Measurements from ENCODE around the gene FAM174B. TPM values are rescaled to one million over a fixed set of nuclear protein-coding genes. Genes with fewer than 3 reads are reported as not detected.

Gene FAM174B
- total and polyA plus RNA-seq, 2 experiments from 2014 or later = 15.0 to 21.8 TPM

GRCh38 chr15:92597548-92597947 lies 58.0 kb downstream of the FAM174B start:
- Histone ChIP-seq H3K27ac (ENCODE audit: low read depth) (no peak overlapping the region), H3K4me1 (ENCODE audit: insufficient read depth) (no peaks in the 10 kb centered on the region), H4K20me1 (replicated peaks; ENCODE audit: insufficient read depth) (no peaks in the 10 kb centered on the region), H3K4me3 (no peak overlapping the region), H3K27me3 (ENCODE audit: insufficient read depth) (no peaks in the 10 kb centered on the region), H2AFZ (no peak overlapping the region), H3K9me2 (ENCODE audit: insufficient read depth) (peaks cover 5% of the 10 kb centered on the region; the same call in 1 of the 2 replicates), H3K4me2 (no peak overlapping the region), H3K36me3 (ENCODE audit: insufficient read depth) (no peaks in the 10 kb centered on the region), H3K79me2 (replicated peaks; ENCODE audit: insufficient read depth) (no peaks in the 10 kb centered on the region), H3F3A (replicated peaks; ENCODE audit: low read depth) (no peaks in the 10 kb centered on the region)
- TF ChIP-seq, protein P1, sequence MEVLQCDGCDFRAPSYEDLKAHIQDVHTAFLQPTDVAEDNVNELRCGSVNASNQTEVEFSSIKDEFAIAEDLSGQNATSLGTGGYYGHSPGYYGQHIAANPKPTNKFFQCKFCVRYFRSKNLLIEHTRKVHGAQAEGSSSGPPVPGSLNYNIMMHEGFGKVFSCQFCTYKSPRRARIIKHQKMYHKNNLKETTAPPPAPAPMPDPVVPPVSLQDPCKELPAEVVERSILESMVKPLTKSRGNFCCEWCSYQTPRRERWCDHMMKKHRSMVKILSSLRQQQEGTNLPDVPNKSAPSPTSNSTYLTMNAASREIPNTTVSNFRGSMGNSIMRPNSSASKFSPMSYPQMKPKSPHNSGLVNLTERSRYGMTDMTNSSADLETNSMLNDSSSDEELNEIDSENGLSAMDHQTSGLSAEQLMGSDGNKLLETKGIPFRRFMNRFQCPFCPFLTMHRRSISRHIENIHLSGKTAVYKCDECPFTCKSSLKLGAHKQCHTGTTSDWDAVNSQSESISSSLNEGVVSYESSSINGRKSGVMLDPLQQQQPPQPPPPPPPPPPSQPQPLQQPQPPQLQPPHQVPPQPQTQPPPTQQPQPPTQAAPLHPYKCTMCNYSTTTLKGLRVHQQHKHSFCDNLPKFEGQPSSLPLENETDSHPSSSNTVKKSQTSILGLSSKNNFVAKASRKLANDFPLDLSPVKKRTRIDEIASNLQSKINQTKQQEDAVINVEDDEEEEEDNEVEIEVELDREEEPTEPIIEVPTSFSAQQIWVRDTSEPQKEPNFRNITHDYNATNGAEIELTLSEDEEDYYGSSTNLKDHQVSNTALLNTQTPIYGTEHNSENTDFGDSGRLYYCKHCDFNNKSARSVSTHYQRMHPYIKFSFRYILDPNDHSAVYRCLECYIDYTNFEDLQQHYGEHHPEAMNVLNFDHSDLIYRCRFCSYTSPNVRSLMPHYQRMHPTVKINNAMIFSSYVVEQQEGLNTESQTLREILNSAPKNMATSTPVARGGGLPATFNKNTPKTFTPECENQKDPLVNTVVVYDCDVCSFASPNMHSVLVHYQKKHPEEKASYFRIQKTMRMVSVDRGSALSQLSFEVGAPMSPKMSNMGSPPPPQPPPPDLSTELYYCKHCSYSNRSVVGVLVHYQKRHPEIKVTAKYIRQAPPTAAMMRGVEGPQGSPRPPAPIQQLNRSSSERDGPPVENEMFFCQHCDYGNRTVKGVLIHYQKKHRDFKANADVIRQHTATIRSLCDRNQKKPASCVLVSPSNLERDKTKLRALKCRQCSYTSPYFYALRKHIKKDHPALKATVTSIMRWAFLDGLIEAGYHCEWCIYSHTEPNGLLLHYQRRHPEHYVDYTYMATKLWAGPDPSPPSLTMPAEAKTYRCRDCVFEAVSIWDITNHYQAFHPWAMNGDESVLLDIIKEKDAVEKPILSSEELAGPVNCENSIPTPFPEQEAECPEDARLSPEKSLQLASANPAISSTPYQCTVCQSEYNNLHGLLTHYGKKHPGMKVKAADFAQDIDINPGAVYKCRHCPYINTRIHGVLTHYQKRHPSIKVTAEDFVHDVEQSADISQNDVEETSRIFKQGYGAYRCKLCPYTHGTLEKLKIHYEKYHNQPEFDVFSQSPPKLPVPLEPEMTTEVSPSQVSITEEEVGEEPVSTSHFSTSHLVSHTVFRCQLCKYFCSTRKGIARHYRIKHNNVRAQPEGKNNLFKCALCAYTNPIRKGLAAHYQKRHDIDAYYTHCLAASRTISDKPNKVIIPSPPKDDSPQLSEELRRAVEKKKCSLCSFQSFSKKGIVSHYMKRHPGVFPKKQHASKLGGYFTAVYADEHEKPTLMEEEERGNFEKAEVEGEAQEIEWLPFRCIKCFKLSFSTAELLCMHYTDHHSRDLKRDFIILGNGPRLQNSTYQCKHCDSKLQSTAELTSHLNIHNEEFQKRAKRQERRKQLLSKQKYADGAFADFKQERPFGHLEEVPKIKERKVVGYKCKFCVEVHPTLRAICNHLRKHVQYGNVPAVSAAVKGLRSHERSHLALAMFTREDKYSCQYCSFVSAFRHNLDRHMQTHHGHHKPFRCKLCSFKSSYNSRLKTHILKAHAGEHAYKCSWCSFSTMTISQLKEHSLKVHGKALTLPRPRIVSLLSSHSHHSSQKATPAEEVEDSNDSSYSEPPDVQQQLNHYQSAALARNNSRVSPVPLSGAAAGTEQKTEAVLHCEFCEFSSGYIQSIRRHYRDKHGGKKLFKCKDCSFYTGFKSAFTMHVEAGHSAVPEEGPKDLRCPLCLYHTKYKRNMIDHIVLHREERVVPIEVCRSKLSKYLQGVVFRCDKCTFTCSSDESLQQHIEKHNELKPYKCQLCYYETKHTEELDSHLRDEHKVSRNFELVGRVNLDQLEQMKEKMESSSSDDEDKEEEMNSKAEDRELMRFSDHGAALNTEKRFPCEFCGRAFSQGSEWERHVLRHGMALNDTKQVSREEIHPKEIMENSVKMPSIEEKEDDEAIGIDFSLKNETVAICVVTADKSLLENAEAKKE (CRISPR knock-in tag; IDR thresholded peaks at IDR 0.05) = no peak
- TF ChIP-seq ZNF114 (CRISPR knock-in tag; IDR thresholded peaks at IDR 0.05) = no peak
- H3K36me3 Mint-ChIP-seq (ENCODE audit: low read depth) = no peaks in the 10 kb centered on the region
- no peak overlapping the region for H3K4me3 Mint-ChIP-seq
- H3K4me1 Mint-ChIP-seq = no peaks in the 10 kb centered on the region
- no peaks in the 10 kb centered on the region; the same call in 2 of the 3 replicates for H3K9me3 Mint-ChIP-seq
- ATAC-seq (no peak), DNase-seq (ENCODE audit: low spot score) (no peak)
- peaks cover 2% of the 10 kb centered on the region for H3K27me3 Mint-ChIP-seq (ENCODE audit: insufficient read depth, low read depth, poor library complexity)
- H3K27ac Mint-ChIP-seq = no peak overlapping the region

- H2AFZ ChIP-seq = no peak overlapping the region
- no peak for DNase-seq (ENCODE audit: low spot score)
- H3K27ac ChIP-seq (ENCODE audit: low read depth) = no peak overlapping the region
- no peak overlapping the region for H3K4me3 Mint-ChIP-seq
- no peaks in the 10 kb centered on the region for H4K20me1 ChIP-seq (replicated peaks; ENCODE audit: insufficient read depth)
- TF ChIP-seq, protein P2, sequence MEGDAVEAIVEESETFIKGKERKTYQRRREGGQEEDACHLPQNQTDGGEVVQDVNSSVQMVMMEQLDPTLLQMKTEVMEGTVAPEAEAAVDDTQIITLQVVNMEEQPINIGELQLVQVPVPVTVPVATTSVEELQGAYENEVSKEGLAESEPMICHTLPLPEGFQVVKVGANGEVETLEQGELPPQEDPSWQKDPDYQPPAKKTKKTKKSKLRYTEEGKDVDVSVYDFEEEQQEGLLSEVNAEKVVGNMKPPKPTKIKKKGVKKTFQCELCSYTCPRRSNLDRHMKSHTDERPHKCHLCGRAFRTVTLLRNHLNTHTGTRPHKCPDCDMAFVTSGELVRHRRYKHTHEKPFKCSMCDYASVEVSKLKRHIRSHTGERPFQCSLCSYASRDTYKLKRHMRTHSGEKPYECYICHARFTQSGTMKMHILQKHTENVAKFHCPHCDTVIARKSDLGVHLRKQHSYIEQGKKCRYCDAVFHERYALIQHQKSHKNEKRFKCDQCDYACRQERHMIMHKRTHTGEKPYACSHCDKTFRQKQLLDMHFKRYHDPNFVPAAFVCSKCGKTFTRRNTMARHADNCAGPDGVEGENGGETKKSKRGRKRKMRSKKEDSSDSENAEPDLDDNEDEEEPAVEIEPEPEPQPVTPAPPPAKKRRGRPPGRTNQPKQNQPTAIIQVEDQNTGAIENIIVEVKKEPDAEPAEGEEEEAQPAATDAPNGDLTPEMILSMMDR (conservative IDR thresholded peaks at IDR 0.05; ENCODE audit: low read depth in 2 of 2) = peak in 1 of 2 experiments; percentile 21; a peak in 2 of 4 replicates
- no peak for TF ChIP-seq CREB1 (CRISPR knock-in tag; IDR thresholded peaks at IDR 0.05; ENCODE audit: low read depth)
- no peak overlapping the region for H3K27ac Mint-ChIP-seq
- no peaks in the 10 kb centered on the region for H3K4me1 ChIP-seq (ENCODE audit: insufficient read depth)
- no peaks in the 10 kb centered on the region for H3K27me3 ChIP-seq (ENCODE audit: insufficient read depth)
- H3K79me2 ChIP-seq (replicated peaks; ENCODE audit: insufficient read depth) = no peaks in the 10 kb centered on the region
- H3K9me2 ChIP-seq (ENCODE audit: insufficient read depth) = peaks cover 5% of the 10 kb centered on the region; the same call in 1 of the 2 replicates
- peaks cover 2% of the 10 kb centered on the region for H3K27me3 Mint-ChIP-seq (ENCODE audit: insufficient read depth, low read depth, poor library complexity)
- H3K36me3 Mint-ChIP-seq (ENCODE audit: low read depth) = no peaks in the 10 kb centered on the region
- H3K4me1 Mint-ChIP-seq = no peaks in the 10 kb centered on the region
- ATAC-seq = no peak
- no peaks in the 10 kb centered on the region; the same call in 2 of the 3 replicates for H3K9me3 Mint-ChIP-seq
- H3K36me3 ChIP-seq (ENCODE audit: insufficient read depth) = no peaks in the 10 kb centered on the region
- H3K4me3 ChIP-seq = no peak overlapping the region
- H3K4me2 ChIP-seq = no peak overlapping the region
- H3F3A ChIP-seq (replicated peaks; ENCODE audit: low read depth) = no peaks in the 10 kb centered on the region
Measured at GRCh38 chr15:92596623-92597022, 59.0 kb downstream of the FAM174B start.

All from GM23338 (cell line).